Activated CD4-positive, alpha-beta T cell treated with anti-CD3 and anti-CD28 coated beads, Interleukin-2, amount 50 U/mL, for 16 hours (primary cell): Measurements from ENCODE around the gene SLC25A34.

ENCODE experiments used
- DNase-seq: peaks from one replicate; pipeline ENCODE4 v3.0.0-alpha.2; 2020

The SLC25A34 gene

GRCh38 chr1:15777909-15778707, 42.0 kb downstream of the SLC25A34 start:
- no peak for DNase-seq

DNA sequence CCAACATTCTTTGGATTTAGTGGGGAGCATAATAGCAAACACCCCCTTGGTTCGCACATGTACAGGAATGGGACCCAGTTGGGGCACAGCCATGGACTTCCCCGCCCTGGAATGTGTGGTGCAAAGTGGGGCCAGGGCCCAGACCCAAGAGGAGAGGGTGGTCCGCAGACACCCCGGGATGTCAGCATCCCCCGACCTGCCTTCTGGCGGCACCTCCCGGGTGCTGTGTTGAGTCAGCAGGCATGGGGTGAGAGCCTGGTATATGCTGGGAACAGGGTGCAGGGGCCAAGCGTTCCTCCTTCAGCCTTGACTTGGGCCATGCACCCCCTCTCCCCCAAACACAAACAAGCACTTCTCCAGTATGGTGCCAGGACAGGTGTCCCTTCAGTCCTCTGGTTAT, 49.6 kb downstream of the SLC25A34 start:
- DNase-seq = no peak

GRCh38 chr1:15786581-15786980, 50.5 kb downstream of the SLC25A34 start:
- DNase-seq = no peak

GRCh38 chr1:15788624-15789301, 52.7 kb downstream of the SLC25A34 start:
- DNase-seq = no peak
